Brain microvascular endothelial cell (primary cell): ENCODE data around the gene PRSS3.
"Not testable (repeated sequence)": the region's sequence is repeated elsewhere in the genome, so short reads cannot be mapped to it uniquely, and the experiment has no call there.

Experiments used
- DNase-seq: peaks from one replicate; pipeline ENCODE4 v3.0.0-alpha.2; 2020
- H3K27ac ChIP-seq: fragments of 250-450 bp; sonication (Bioruptor Pico); 2 replicates; pipeline ENCODE4 v1.5.1; 2020; ENCODE audit warnings: mild to moderate bottlenecking, moderate library complexity
- H3K27me3 ChIP-seq: fragments of 250-450 bp; sonication (Bioruptor Pico); replicated peaks from 2 replicates; pipeline ENCODE4 v1.5.1; 2020; ENCODE audit warnings: mild to moderate bottlenecking
- H3K36me3 ChIP-seq: fragments of 250-450 bp; sonication (Bioruptor Pico); replicated peaks from 2 replicates; pipeline ENCODE4 v1.5.1; 2020; ENCODE audit warnings: mild to moderate bottlenecking
- H3K4me3 ChIP-seq: 2 replicates; pipeline ENCODE4 v1.5.1; 2011; ENCODE audit warnings: low read depth, mild to moderate bottlenecking, control low read depth, low read length, moderate library complexity
- in situ Hi-C: cut with HindIII; loops from 2 replicates; pipeline ENCODE4 v1.10.0; 2017; ENCODE audit warnings: low sequenced_read_pairs, low pct_ligation_motif_present
- TF ChIP-seq, protein P1 (sequence below): IDR thresholded peaks from 2 replicates; pipeline ENCODE4 v1.5.1; 2011; ENCODE audit warnings: low read depth, mild to moderate bottlenecking, moderate library complexity, low read length, control low read depth, inconsistent platforms; ENCODE audit errors: missing control alignments

Gene PRSS3

DNA sequence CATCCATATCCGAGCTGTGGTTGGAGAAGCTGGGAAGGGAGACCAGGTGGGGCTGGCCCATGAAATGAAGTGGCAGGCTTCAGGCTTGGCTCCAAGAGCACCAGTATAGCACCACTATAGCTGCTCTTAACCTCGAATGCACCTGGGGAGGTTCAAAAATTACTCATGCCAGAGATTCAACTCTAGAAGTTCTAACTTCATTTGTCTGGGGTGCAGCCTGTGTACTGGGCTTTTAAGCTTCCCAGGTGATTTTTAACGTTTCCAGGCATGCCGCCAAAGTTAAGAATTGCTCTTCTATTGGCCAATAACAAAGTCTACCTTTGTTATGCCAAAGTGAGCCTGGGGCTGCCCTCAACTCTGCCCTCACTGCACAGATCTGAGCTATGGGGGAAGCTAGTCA, 458 bp downstream of the PRSS3 start:
- Histone ChIP-seq H3K27ac (no peak overlapping the region), H3K4me3 (no peak overlapping the region), H3K27me3 (no peaks in the 10 kb centered on the region), H3K36me3 (no peaks in the 10 kb centered on the region)
- TF ChIP-seq, protein P1, sequence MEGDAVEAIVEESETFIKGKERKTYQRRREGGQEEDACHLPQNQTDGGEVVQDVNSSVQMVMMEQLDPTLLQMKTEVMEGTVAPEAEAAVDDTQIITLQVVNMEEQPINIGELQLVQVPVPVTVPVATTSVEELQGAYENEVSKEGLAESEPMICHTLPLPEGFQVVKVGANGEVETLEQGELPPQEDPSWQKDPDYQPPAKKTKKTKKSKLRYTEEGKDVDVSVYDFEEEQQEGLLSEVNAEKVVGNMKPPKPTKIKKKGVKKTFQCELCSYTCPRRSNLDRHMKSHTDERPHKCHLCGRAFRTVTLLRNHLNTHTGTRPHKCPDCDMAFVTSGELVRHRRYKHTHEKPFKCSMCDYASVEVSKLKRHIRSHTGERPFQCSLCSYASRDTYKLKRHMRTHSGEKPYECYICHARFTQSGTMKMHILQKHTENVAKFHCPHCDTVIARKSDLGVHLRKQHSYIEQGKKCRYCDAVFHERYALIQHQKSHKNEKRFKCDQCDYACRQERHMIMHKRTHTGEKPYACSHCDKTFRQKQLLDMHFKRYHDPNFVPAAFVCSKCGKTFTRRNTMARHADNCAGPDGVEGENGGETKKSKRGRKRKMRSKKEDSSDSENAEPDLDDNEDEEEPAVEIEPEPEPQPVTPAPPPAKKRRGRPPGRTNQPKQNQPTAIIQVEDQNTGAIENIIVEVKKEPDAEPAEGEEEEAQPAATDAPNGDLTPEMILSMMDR = no peak
- no peak for DNase-seq
- in situ Hi-C loops = no loop called here

DNA sequence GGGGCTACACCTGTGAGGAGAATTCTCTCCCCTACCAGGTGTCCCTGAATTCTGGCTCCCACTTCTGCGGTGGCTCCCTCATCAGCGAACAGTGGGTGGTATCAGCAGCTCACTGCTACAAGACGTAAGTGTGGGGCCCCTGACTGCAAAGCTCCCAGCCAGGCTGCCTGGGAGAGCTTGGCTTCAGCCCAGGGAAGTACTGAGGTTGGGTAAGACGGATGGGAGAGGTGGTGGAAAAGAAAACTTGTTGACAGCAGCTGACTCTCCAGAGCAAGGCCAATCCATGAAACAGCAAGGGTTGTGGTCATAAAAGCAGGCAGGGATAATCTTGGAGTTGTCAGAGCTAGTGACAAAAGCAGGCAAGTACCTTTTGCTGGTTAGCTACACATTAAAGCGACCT, 1.3 kb downstream of the PRSS3 start:
- H3K4me3 ChIP-seq, DNase-seq, H3K36me3 ChIP-seq, H3K27me3 ChIP-seq, in situ Hi-C loops, H3K27ac ChIP-seq: not testable (repeated sequence)

DNA sequence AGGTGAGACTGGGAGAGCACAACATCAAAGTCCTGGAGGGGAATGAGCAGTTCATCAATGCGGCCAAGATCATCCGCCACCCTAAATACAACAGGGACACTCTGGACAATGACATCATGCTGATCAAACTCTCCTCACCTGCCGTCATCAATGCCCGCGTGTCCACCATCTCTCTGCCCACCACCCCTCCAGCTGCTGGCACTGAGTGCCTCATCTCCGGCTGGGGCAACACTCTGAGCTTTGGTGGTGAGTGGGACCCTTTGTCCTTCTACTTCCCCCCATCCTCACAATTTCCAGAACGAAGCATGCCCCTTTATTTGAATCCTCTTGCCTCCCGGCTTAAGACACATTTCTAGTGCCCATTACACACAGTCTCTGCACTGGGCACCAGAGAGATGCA, 2.5 kb downstream of the PRSS3 start:
- Histone ChIP-seq H3K36me3 (no peaks in the 10 kb centered on the region), H3K27ac (no peak overlapping the region), H3K4me3 (no peak overlapping the region), H3K27me3 (no peaks in the 10 kb centered on the region)
- in situ Hi-C loops = no loop called here
- no peak for DNase-seq
- TF ChIP-seq, protein P1 = no peak

DNA sequence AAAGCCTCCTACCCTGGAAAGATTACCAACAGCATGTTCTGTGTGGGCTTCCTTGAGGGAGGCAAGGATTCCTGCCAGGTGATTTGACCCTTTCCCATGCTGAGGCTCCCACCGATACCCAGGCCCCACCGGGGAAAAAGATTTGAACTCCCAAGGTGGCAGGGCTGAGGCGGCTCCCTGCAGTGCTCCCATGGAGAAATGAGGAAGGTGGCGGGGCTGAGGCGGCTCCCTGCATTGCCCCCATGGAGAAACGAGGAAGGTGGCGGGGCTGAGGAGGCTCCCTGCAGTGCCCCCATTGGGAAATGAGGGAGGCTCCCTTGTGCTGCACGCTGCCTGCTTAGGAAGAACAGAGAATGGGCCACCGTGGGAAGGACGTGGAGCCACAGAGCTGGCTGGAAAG, 3.2 kb downstream of the PRSS3 start:
- no peak for DNase-seq
- TF ChIP-seq, protein P1 = no peak
- Histone ChIP-seq H3K4me3 (no peak overlapping the region), H3K36me3 (no peaks in the 10 kb centered on the region), H3K27me3 (no peaks in the 10 kb centered on the region), H3K27ac (no peak overlapping the region)
- in situ Hi-C loops = no loop called here

DNA sequence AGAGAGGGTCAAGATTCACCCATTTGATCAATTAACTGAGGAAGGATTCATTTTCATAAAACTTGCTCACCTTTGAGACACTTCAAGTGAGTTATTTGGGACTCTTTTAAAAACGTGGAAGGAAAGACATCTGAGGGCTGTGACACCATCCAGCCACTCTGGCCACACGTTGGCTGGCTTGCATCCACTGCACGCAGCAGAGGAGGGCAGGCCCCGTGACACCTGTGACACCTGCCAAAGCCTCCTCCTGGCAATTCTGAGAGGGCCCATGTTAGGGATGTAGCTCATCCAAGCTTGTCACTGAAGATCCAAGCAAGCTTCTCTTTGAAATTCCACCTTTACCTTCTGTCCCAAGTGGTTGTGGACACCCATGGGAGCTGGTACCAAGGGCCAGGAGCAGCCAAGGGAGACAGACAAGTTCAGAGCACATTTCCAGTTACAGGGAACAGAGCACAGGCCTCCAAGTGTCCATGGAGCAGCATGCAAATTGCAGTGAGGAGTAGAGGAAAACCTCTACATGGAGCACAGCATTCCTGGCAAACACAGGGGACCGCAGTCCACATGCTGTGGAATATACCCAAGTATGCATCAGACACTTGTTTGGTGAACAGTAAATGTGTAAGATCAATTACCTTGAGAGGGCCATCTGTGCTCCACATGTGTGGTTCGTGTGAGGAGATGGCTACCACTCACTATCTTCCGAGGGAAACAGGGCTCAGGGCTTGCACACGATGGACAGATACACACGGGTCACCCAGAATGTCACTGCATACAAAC, 4.8 kb downstream of the PRSS3 start:
- Histone ChIP-seq H3K36me3 (no peaks in the 10 kb centered on the region), H3K27me3 (no peaks in the 10 kb centered on the region), H3K27ac (no peak overlapping the region), H3K4me3 (no peak overlapping the region)
- in situ Hi-C loops = no loop called here
- TF ChIP-seq, protein P1 = no peak
- no peak for DNase-seq

DNA sequence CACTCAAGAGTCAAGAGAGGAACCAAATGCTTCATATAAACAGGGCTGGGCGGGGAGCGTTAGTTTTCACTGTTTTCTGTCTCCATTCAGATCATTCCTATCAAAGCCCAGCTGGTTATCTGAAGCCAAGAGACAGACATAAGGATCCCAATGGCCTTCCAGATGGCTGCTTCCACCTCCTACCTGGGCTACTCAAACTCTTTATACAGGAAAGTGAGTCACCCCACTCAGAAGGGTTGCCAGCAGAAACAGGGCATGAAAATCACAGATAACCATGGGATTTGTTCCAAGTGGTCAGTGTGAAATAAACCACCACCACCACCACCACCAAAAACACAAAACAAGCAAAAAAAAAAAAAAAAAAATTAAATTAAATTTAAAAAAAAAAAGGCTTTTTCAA, 5.5 kb downstream of the PRSS3 start:
- H3K4me3 ChIP-seq = no peak overlapping the region
- no peak for DNase-seq
- TF ChIP-seq, protein P1 = no peak
- no peak overlapping the region for H3K27ac ChIP-seq
- no peaks in the 10 kb centered on the region for H3K27me3 ChIP-seq
- in situ Hi-C loops = no loop called here
- no peaks in the 10 kb centered on the region for H3K36me3 ChIP-seq

DNA sequence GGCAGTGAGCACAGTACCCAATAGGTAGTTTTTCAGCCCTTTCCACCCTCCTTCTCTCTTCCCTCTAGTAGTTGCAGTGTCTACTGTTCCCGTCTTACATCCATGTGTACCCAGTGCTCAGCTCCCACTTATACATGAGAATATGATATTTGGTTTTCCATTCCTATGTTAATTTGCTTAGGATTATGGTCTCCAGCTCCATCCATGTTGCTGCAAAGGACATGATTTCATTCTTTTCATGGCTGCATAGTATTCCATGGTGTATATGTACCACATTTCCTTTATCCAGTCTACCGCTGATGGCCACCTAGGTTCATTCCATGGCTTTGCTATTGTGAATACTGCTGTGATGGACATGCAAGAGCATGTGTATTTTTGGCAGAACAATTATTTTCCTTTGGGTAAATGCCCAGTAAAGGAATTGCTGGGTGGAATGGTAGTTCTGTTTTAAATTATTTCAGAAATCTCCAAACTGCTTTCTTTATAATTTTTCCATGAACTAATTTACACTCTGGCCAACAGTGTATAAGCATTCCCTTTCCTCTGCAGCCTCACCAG, 6.7 kb downstream of the PRSS3 start:
- DNase-seq, H3K27ac ChIP-seq, H3K27me3 ChIP-seq, in situ Hi-C loops, H3K4me3 ChIP-seq, H3K36me3 ChIP-seq: not testable (repeated sequence)

DNA sequence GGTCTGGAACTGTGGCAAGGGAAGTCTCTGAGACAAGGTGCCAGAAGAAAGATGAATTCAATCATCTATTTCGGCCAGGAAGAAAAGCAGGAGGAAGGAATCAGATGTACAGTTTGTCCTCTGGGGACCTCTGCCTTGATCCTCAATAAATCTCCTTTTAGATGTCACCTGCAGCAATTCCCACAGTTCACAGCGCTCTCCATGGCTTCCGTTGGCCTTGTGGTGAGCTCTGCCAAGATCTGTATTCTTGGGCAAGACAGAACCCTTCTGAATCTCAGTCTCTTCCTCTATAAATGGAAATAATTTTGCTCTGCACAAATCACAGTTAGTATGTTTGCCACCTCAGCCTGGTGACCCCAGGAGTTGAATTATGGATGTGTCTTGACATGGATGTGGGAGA, 8.8 kb downstream of the PRSS3 start:
- H3K27me3 ChIP-seq, DNase-seq, H3K27ac ChIP-seq, H3K4me3 ChIP-seq, H3K36me3 ChIP-seq, in situ Hi-C loops: not testable (repeated sequence)

DNA sequence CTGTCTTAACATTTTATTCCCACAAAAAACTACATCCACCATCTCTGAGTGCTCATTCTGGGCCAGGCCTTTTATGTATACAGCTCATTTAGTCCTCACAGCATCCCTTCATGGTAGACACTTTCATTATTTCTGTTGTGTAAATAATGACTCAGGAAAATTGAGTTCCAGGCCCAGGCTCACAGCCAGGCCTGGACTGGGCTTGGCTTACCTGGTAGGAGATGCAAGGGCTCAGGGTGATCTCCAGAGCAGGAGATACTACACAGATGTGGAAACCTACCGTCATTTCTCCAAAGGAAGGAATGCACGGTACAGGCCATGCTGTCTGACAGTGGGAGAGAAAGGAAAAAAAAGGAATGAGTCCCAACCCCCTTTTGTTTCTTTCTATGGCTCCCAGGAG, 11.8 kb downstream of the PRSS3 start:
- in situ Hi-C loops = not testable (repeated sequence)

More for the DNA sequence above, 11.8 kb downstream of the PRSS3 start:
- not testable (repeated sequence) for DNase-seq, H3K4me3 ChIP-seq, H3K27me3 ChIP-seq, H3K36me3 ChIP-seq, H3K27ac ChIP-seq
